NCI-H2029 treated with DMSO at 0.1 percent for 48 hours (cell line): Measurements from ENCODE around the gene FAM53C.
"Not testable (repeated sequence)": the region's sequence is repeated elsewhere in the genome, so short reads cannot be mapped to it uniquely, and the experiment has no call there.

ENCODE experiments used
- DNase-seq: peaks from one replicate; lab custom pipeline; 2025; lab: John Stamatoyannopoulos, UW

The FAM53C gene

GRCh38 chr5:138337685-138338410 lies at the start of gene FAM53C:
Gene FAM53C, plus strand, starts transcription at chr5:138338266. Its CDS starts 3,070 bp downstream, at chr5:138341336.
- peak; percentile 87 for DNase-seq

GRCh38 chr5:138289296-138289695 lies 48.8 kb upstream of the FAM53C start:
- no peak for DNase-seq

GRCh38 chr5:138303372-138303771 lies 34.7 kb upstream of the FAM53C start:
- no peak for DNase-seq

- DNase-seq, result peak; percentile 39
Measured at GRCh38 chr5:138305797-138306196, 32.3 kb upstream of the FAM53C start.

GRCh38 chr5:138315751-138316278 lies 22.3 kb upstream of the FAM53C start:
- DNase-seq, result no peak

- no peak for DNase-seq
Measured at GRCh38 chr5:138316355-138316754, 21.7 kb upstream of the FAM53C start.

GRCh38 chr5:138318211-138318610 lies 19.9 kb upstream of the FAM53C start:
- DNase-seq, result not testable (repeated sequence)

GRCh38 chr5:138330813-138331448 lies 7.1 kb upstream of the FAM53C start:
- DNase-seq, result no peak

GRCh38 chr5:138331449-138332368 lies 6.4 kb upstream of the FAM53C start, which contains the start of gene CDC25C:
Gene CDC25C, minus strand, starts transcription at chr5:138331804. Its CDS starts 624 bp downstream, at chr5:138331180.
- peak; percentile 97 for DNase-seq

GRCh38 chr5:138334867-138335447 lies 3.1 kb upstream of the FAM53C start:
- no peak for DNase-seq

GRCh38 chr5:138336952-138337684 lies 948 bp upstream of the FAM53C start:
- DNase-seq, result peak; percentile 85

- no peak for DNase-seq
Measured at GRCh38 chr5:138338411-138339090, 485 bp downstream of the FAM53C start.

GRCh38 chr5:138339091-138339456 lies 1.0 kb downstream of the FAM53C start:
- DNase-seq, result no peak

- DNase-seq, result no peak
Measured at GRCh38 chr5:138339464-138339863, 1.4 kb downstream of the FAM53C start.

GRCh38 chr5:138340008-138340407 lies 1.9 kb downstream of the FAM53C start:
- no peak for DNase-seq

- no peak for DNase-seq
Measured at GRCh38 chr5:138344887-138345622, 7.0 kb downstream of the FAM53C start.

- no peak for DNase-seq
Measured at GRCh38 chr5:138346889-138347288, 8.8 kb downstream of the FAM53C start.

GRCh38 chr5:138349852-138350562 lies 11.9 kb downstream of the FAM53C start:
- no peak for DNase-seq

- no peak for DNase-seq
Measured at GRCh38 chr5:138350563-138350890, 12.5 kb downstream of the FAM53C start.
